MM.1S (cell line): Measurements from ENCODE around the gene NFKBIL1.

Experiments
- DNase-seq: peaks from one replicate; pipeline ENCODE4 v3.0.0-alpha.2; 2015
- H2AFZ ChIP-seq: fragments of 300-600 bp; sonication (generic); 2 replicates; pipeline ENCODE4 v1.6.0; 2016; ENCODE audit warnings: antibody characterized with exemption, low read length
- H3F3A ChIP-seq: fragments of 300-600 bp; sonication (generic); 2 replicates; pipeline ENCODE4 v1.6.1; 2016; ENCODE audit warnings: mild to moderate bottlenecking, antibody characterized with exemption, low read length, moderate library complexity, mixed read lengths; ENCODE audit not compliant: insufficient read depth
- H3K27ac ChIP-seq: fragments of 300-600 bp; sonication (generic); 2 replicates; pipeline ENCODE4 v1.5.1; 2016; ENCODE audit warnings: mild to moderate bottlenecking, low read length
- H3K27me3 ChIP-seq: fragments of 300-600 bp; sonication (generic); replicated peaks from 2 replicates; pipeline ENCODE4 v1.6.0; 2016; ENCODE audit warnings: low read length; ENCODE audit not compliant: insufficient read depth
- H3K36me3 ChIP-seq: fragments of 300-600 bp; sonication (generic); replicated peaks from 2 replicates; pipeline ENCODE4 v1.6.1; 2016; ENCODE audit warnings: mild to moderate bottlenecking, low read length, mixed read lengths; ENCODE audit not compliant: insufficient read depth
- H3K4me1 ChIP-seq: fragments of 300-600 bp; sonication (generic); 2 replicates; pipeline ENCODE4 v1.6.1; 2016; ENCODE audit warnings: low read length, mixed read lengths
- H3K4me2 ChIP-seq: fragments of 300-600 bp; sonication (generic); 2 replicates; pipeline ENCODE4 v1.6.0; 2016; ENCODE audit warnings: low read depth, low read length
- H3K4me3 ChIP-seq: fragments of 300-600 bp; sonication (generic); 2 replicates; pipeline ENCODE4 v1.5.1; 2016; ENCODE audit warnings: low read length, mixed read lengths
- H3K79me2 ChIP-seq: fragments of 300-600 bp; sonication (generic); 2 replicates; pipeline ENCODE4 v1.6.1; 2016; ENCODE audit warnings: mixed run types, low read length, mixed read lengths
- H3K9ac ChIP-seq: fragments of 300-600 bp; sonication (generic); 2 replicates; pipeline ENCODE4 v1.6.1; 2016; ENCODE audit warnings: low read length, mixed read lengths
- H3K9me2 ChIP-seq: fragments of 300-600 bp; sonication (generic); replicated peaks from 2 replicates; pipeline ENCODE4 v1.6.1; 2016; ENCODE audit warnings: mild to moderate bottlenecking, low read length, mixed read lengths; ENCODE audit not compliant: insufficient read depth
- H3K9me3 ChIP-seq: fragments of 300-600 bp; sonication (generic); replicated peaks from 2 replicates; pipeline ENCODE4 v1.6.1; 2016; ENCODE audit warnings: mild to moderate bottlenecking, low read length, mixed read lengths; ENCODE audit not compliant: insufficient read depth
- H4K20me1 ChIP-seq: fragments of 300-600 bp; sonication (generic); 2 replicates; pipeline ENCODE4 v1.6.1; 2016; ENCODE audit warnings: mild to moderate bottlenecking, low read length, moderate library complexity, mixed read lengths; ENCODE audit not compliant: insufficient read depth
- CTCF ChIP-seq: fragments of 300-600 bp; sonication (generic); IDR thresholded peaks from 2 replicates; pipeline ENCODE4 v1.5.1; 2016; ENCODE audit warnings: antibody characterized with exemption, low read length, mixed read lengths
- EZH2 ChIP-seq: fragments of 300-600 bp; sonication (generic); optimal IDR thresholded peaks from 2 replicates; pipeline ENCODE3; 2017; ENCODE audit warnings: low read depth, mild to moderate bottlenecking, antibody characterized with exemption, low read length, mixed read lengths
- EZH2phosphoT487 ChIP-seq: fragments of 300-600 bp; sonication (generic); IDR thresholded peaks from 2 replicates; pipeline ENCODE4 v1.6.1; 2018; ENCODE audit warnings: antibody characterized with exemption, low read length

Gene NFKBIL1

GRCh38 chr6:31579119-31579505 is 31.7 kb downstream of the NFKBIL1 start:
- Histone ChIP-seq H3K9me3 (no peaks in the 10 kb centered on the region), H3K4me2 (no peak overlapping the region), H4K20me1 (no peaks in the 10 kb centered on the region), H3K4me1 (peaks cover 19% of the 10 kb centered on the region), H3F3A (no peaks in the 10 kb centered on the region), H3K4me3 (no peak overlapping the region), H3K36me3 (no peaks in the 10 kb centered on the region), H2AFZ (no peak overlapping the region), H3K79me2 (no peaks in the 10 kb centered on the region), H3K27ac (no peak overlapping the region), H3K9ac (no peak overlapping the region), H3K27me3 (peaks cover 77% of the 10 kb centered on the region), H3K9me2 (no peaks in the 10 kb centered on the region)
- no peak for DNase-seq
- TF ChIP-seq CTCF, result no peak
- TF ChIP-seq EZH2, result no peak
- TF ChIP-seq EZH2phosphoT487, result no peak

- Histone ChIP-seq H3K4me1 (peaks cover 19% of the 10 kb centered on the region), H3K27me3 (peaks cover 71% of the 10 kb centered on the region), H3K36me3 (no peaks in the 10 kb centered on the region), H3K4me2 (no peak overlapping the region), H3F3A (no peaks in the 10 kb centered on the region), H3K79me2 (no peaks in the 10 kb centered on the region), H3K9me2 (no peaks in the 10 kb centered on the region), H3K4me3 (no peak overlapping the region), H2AFZ (no peak overlapping the region), H4K20me1 (no peaks in the 10 kb centered on the region), H3K9me3 (no peaks in the 10 kb centered on the region), H3K9ac (no peak overlapping the region), H3K27ac (no peak overlapping the region)
- no peak for TF ChIP-seq EZH2
- TF ChIP-seq CTCF, result no peak
- no peak for TF ChIP-seq EZH2phosphoT487
- no peak for DNase-seq
Observed at GRCh38 chr6:31579546-31580437, 32.4 kb downstream of the NFKBIL1 start.

- no peak for TF ChIP-seq EZH2
- no peak for TF ChIP-seq EZH2phosphoT487
- no peak for TF ChIP-seq CTCF
- Histone ChIP-seq H3K9ac (no peak overlapping the region; the same call in 1 of the 2 replicates), H3K4me1 (peaks cover 19% of the 10 kb centered on the region), H3K27ac (no peak overlapping the region), H3K4me3 (peak overlapping the region; percentile 66), H3K9me2 (no peaks in the 10 kb centered on the region), H3K36me3 (no peaks in the 10 kb centered on the region), H4K20me1 (no peaks in the 10 kb centered on the region), H3K79me2 (no peaks in the 10 kb centered on the region), H3K9me3 (no peaks in the 10 kb centered on the region), H2AFZ (peak overlapping the region; percentile 93), H3K4me2 (peak overlapping the region; percentile 99), H3K27me3 (peaks cover 65% of the 10 kb centered on the region), H3F3A (no peaks in the 10 kb centered on the region)
- no peak for DNase-seq
Observed at GRCh38 chr6:31580438-31580740, 33.0 kb downstream of the NFKBIL1 start.
